PC-3 (cell line): ENCODE results near the gene EDAR. TPM values are rescaled to one million over a fixed set of nuclear protein-coding genes. Genes with fewer than 3 reads are reported as not detected.
A peak's percentile ranks its signal among the peaks of the same experiment; 100 is the strongest.

Experiments
- ATAC-seq: fragments of 200-7000 bp; cut with Tn5 transposase; 2 replicates; pipeline ENCODE4 v1.9.1; 2020; ENCODE audit warnings: mild to moderate bottlenecking, moderate library complexity
- BruUV-seq: library from RNA; stranded (reverse); fragments of 400-500 nt; replicated peaks from 2 replicates; lab custom pipeline; 2021; lab: Mats Ljungman, UMichigan
- CTCF ChIA-PET: fragments of 300-600 bp; sonication (Branson Sonifier 250); formaldehyde crosslinking; loops from one replicate; lab custom pipeline; 2022; ENCODE audit warnings: antibody characterized with exemption; lab: Charles Lee
- POLR2A ChIA-PET: fragments of 300-600 bp; sonication (Branson Sonifier 250); formaldehyde crosslinking; loops from one replicate; lab custom pipeline; 2022; ENCODE audit warnings: antibody characterized with exemption; ENCODE audit not compliant: unreplicated experiment; lab: Charles Lee
- DNase-seq: peaks from one replicate; pipeline ENCODE4 v3.0.0-alpha.2; 2015
- H2AFZ ChIP-seq: fragments of 300-600 bp; sonication (generic); 2 replicates; pipeline ENCODE4 v1.6.0; 2016; ENCODE audit warnings: antibody characterized with exemption, low read length
- H3F3A ChIP-seq: fragments of 300-600 bp; sonication (generic); one replicate; pipeline ENCODE4 v1.6.0; 2017; ENCODE audit warnings: antibody characterized with exemption, low read length, control low read depth, mild to moderate bottlenecking; ENCODE audit not compliant: unreplicated experiment
- H3K27ac ChIP-seq: fragments of 300-600 bp; sonication (generic); 2 replicates; pipeline ENCODE4 v1.5.1; 2016; ENCODE audit warnings: mild to moderate bottlenecking, low read length
- H3K27me3 ChIP-seq: fragments of 300-600 bp; sonication (generic); 2 replicates; pipeline ENCODE4 v1.6.1; 2016; ENCODE audit warnings: low read length, mixed read lengths
- H3K36me3 ChIP-seq: fragments of 300-600 bp; sonication (generic); 2 replicates; pipeline ENCODE4 v1.6.1; 2016; ENCODE audit warnings: low read depth, mixed run types, low read length, mixed read lengths
- H3K4me1 ChIP-seq: fragments of 300-600 bp; sonication (generic); 2 replicates; pipeline ENCODE4 v1.5.1; 2016; ENCODE audit warnings: low read length; ENCODE audit not compliant: insufficient read depth
- H3K4me2 ChIP-seq: fragments of 300-600 bp; sonication (generic); 2 replicates; pipeline ENCODE4 v1.6.0; 2016; ENCODE audit warnings: low read length
- H3K4me3 ChIP-seq: fragments of 300-600 bp; sonication (generic); 2 replicates; pipeline ENCODE4 v1.5.1; 2016; ENCODE audit warnings: mild to moderate bottlenecking, low read length, mixed read lengths
- H3K79me2 ChIP-seq: fragments of 300-600 bp; sonication (generic); 2 replicates; pipeline ENCODE4 v1.6.1; 2017; ENCODE audit warnings: low read length, mixed read lengths
- H3K9ac ChIP-seq: fragments of 300-600 bp; sonication (generic); 2 replicates; pipeline ENCODE4 v1.6.0; 2016; ENCODE audit warnings: mild to moderate bottlenecking, low read length
- H3K9me2 ChIP-seq: fragments of 300-600 bp; sonication (generic); replicated peaks from 2 replicates; pipeline ENCODE4 v1.6.1; 2016; ENCODE audit warnings: mixed run types, low read length, mixed read lengths
- H3K9me3 ChIP-seq: fragments of 300-600 bp; sonication (generic); 2 replicates; pipeline ENCODE4 v1.6.1; 2016; ENCODE audit warnings: low read length, mixed read lengths
- H4K20me1 ChIP-seq: fragments of 300-600 bp; sonication (generic); 2 replicates; pipeline ENCODE4 v1.6.1; 2016; ENCODE audit warnings: low read length, mixed read lengths
- EZH2 ChIP-seq: fragments of 300-600 bp; sonication (generic); IDR thresholded peaks from one replicate; pipeline ENCODE4 v1.6.1; 2017; ENCODE audit warnings: antibody characterized with exemption, mild to moderate bottlenecking, low read length; ENCODE audit not compliant: unreplicated experiment
- EZH2phosphoT487 ChIP-seq: fragments of 300-600 bp; sonication (generic); IDR thresholded peaks from 2 replicates; pipeline ENCODE4 v1.6.1; 2018; ENCODE audit warnings: mild to moderate bottlenecking, antibody characterized with exemption, low read length, borderline replicate concordance
- intact Hi-C: fragments of 100-400 bp; cut with micrococcal nuclease; formaldehyde crosslinking; loops from 2 replicates; pipeline ENCODE4 v1.9.0; 2023
- total RNA-seq: library from RNA; depleted of rRNA; stranded (reverse); fragments of >200 nt; gene quantifications from 2 replicates; pipeline ENCODE4 v1.2.3, GENCODE V29; 2014
- TF ChIP-seq, protein P1 (sequence below): fragments of 300-600 bp; sonication (generic); conservative IDR thresholded peaks from 2 replicates; pipeline ENCODE4 v1.5.1; 2017; ENCODE audit warnings: antibody characterized with exemption, low read depth, mild to moderate bottlenecking, low read length

Gene EDAR
- total RNA-seq, 1 experiment from 2014 or later = 0.04 TPM

DNA sequence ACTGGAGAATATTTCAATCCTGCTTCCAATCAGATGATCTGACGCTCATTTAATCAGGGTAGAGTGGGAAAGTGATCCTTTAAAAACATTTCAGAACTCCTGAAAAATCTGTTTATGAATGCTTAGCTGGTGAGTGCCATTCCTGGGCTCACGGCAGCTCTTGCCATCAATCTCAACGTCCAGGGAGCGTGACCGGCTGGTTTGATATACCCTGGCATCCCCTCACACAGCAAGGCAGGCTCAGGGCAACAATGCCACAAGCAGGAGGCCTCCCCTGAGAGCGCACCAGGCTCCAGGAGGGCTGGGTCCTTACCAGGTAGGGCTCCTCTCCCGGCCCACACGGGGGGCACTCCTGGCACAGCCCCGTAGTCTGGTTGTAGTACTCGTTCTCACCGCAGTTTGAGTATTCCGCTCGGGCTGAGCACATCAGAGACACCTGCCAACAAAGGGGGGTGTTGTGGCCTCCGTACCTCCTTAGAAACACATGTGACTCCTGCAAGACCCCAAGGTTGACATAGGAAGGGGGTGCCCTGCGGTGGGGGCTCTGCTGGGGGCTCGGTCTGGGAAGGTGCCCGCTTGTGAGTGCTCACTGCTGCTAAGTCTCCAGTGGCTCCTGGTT is 59.1 kb downstream of the EDAR start:
- TF ChIP-seq EZH2 = no peak
- TF ChIP-seq EZH2phosphoT487 = no peak
- TF ChIP-seq, protein P1, sequence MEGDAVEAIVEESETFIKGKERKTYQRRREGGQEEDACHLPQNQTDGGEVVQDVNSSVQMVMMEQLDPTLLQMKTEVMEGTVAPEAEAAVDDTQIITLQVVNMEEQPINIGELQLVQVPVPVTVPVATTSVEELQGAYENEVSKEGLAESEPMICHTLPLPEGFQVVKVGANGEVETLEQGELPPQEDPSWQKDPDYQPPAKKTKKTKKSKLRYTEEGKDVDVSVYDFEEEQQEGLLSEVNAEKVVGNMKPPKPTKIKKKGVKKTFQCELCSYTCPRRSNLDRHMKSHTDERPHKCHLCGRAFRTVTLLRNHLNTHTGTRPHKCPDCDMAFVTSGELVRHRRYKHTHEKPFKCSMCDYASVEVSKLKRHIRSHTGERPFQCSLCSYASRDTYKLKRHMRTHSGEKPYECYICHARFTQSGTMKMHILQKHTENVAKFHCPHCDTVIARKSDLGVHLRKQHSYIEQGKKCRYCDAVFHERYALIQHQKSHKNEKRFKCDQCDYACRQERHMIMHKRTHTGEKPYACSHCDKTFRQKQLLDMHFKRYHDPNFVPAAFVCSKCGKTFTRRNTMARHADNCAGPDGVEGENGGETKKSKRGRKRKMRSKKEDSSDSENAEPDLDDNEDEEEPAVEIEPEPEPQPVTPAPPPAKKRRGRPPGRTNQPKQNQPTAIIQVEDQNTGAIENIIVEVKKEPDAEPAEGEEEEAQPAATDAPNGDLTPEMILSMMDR = no peak
- Histone ChIP-seq H4K20me1 (no peaks in the 10 kb centered on the region), H3F3A (no peaks in the 10 kb centered on the region), H2AFZ (no peak overlapping the region), H3K27ac (no peak overlapping the region), H3K27me3 (no peaks in the 10 kb centered on the region), H3K9ac (no peak overlapping the region), H3K36me3 (no peaks in the 10 kb centered on the region), H3K79me2 (no peaks in the 10 kb centered on the region), H3K4me1 (no peaks in the 10 kb centered on the region), H3K4me3 (no peak overlapping the region), H3K9me3 (no peaks in the 10 kb centered on the region), H3K9me2 (no peaks in the 10 kb centered on the region), H3K4me2 (no peak overlapping the region)
- POLR2A ChIA-PET = no interaction called here
- intact Hi-C loops = loop anchor here (10.0 kb wide), 2 partner anchors 75 to 195 kb away; partner anchors contain the start of gene SH3RF3
- ATAC-seq (no peak), DNase-seq (no peak)
- BruUV-seq = no TSS peak
- CTCF ChIA-PET = no interaction called here

DNA sequence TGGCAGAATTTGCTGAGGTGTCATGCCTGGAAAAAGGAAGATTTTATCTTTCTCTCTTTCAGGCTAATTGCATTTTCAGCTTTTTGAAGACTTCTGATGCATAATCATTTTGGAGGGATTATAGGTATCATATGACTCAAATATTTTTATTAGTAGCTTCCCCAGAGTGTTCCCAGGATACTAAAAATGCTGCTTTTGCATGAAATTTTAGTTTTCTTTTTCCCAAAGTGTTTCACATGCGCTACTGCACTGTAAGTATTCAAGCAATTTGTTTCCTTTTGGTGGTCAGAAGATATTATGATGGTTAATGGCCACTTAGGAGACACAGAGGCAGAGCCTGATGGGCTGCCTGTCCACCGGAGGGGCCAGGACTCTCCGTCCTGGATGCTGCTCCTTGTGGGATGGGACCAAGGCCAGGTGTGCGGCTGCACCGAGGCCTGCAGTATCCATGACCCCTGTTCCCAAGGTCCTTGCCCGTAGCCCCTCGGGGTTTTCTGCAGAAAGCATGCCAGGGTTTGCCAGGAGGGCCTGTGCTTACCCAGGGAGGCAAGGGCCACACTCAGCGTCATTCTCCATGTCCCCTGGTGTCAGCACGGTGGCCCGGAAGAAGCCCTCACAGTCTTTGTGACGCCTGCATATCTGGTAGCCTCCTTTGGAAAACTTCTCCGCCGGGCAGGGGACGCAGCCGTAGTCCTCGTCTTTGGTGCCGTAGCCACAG is 60.2 kb downstream of the EDAR start:
- intact Hi-C loops = loop anchor here (1.0 to 10.0 kb wide), 3 partner anchors 60 to 196 kb away; partner anchors contain the start of genes EDAR and SH3RF3
- Histone ChIP-seq H3K79me2 (no peaks in the 10 kb centered on the region), H3K27ac (no peak overlapping the region), H3K9me3 (no peaks in the 10 kb centered on the region), H3K4me3 (no peak overlapping the region), H3K36me3 (no peaks in the 10 kb centered on the region), H3K4me1 (peaks cover 2% of the 10 kb centered on the region), H3K4me2 (no peak overlapping the region), H3F3A (no peaks in the 10 kb centered on the region), H3K9ac (no peak overlapping the region), H4K20me1 (no peaks in the 10 kb centered on the region), H3K27me3 (no peaks in the 10 kb centered on the region), H2AFZ (no peak overlapping the region), H3K9me2 (no peaks in the 10 kb centered on the region)
- ATAC-seq (no peak), DNase-seq (no peak)
- POLR2A ChIA-PET = interaction anchor here (0.6 kb wide), 1 partner anchor 46 kb away, joined by 5 read pairs; no protein-coding TSS in a partner anchor
- CTCF ChIA-PET = interaction anchor here (0.6 kb wide), 1 partner anchor 72 kb away, joined by 6 read pairs; no protein-coding TSS in a partner anchor
- BruUV-seq = no TSS peak
- TF ChIP-seq EZH2phosphoT487 = no peak
- TF ChIP-seq EZH2 = no peak
- TF ChIP-seq, protein P1 = peak; percentile 16; the same call in 1 of the 2 replicates
